Suprapubic skin (tissue), 4 donors: ENCODE data around the gene VASH2. TPM values are rescaled to one million over a fixed set of nuclear protein-coding genes. Genes with fewer than 3 reads are reported as not detected.

Experiments
- DNase-seq, 2 donors: peaks; one replicate each; pipeline ENCODE4 v3.0.0-alpha.2; 2019; ENCODE audit warnings: low spot score in 2 of 2
- H3K27ac ChIP-seq: fragments of 200-600 bp; sonication (generic); one replicate; pipeline ENCODE4 v1.5.1; 2019
- H3K27me3 ChIP-seq: fragments of 200-600 bp; sonication (generic); one replicate; pipeline ENCODE4 v1.5.1; 2019
- H3K36me3 ChIP-seq: fragments of 200-600 bp; sonication (generic); one replicate; pipeline ENCODE4 v1.5.1; 2019
- H3K4me1 ChIP-seq: fragments of 200-600 bp; sonication (generic); one replicate; pipeline ENCODE4 v1.5.1; 2019
- H3K4me3 ChIP-seq: fragments of 200-600 bp; sonication (generic); one replicate; pipeline ENCODE4 v1.5.1; 2019; ENCODE audit warnings: mild to moderate bottlenecking
- H3K9me3 ChIP-seq: fragments of 200-600 bp; sonication (generic); one replicate; pipeline ENCODE4 v1.5.1; 2019
- CTCF ChIP-seq, 2 donors: fragments of 200-600 bp in 1 of 2; fragments of 450-650 bp in 1 of 2; sonication (generic) in 1 of 2; IDR thresholded peaks; one replicate each; pipeline ENCODE4 v1.5.1; 2016 to 2019; ENCODE audit warnings: antibody characterized with exemption in 2 of 2, mild to moderate bottlenecking in 1 of 2, moderate library complexity in 1 of 2
- EP300 ChIP-seq: sonication (generic); formaldehyde crosslinking; IDR thresholded peaks from one replicate; pipeline ENCODE4 v1.6.1; 2017; ENCODE audit warnings: antibody characterized with exemption
- POLR2A ChIP-seq, 2 donors: fragments of 450-650 bp; IDR thresholded peaks; one replicate each; pipeline ENCODE4 v1.6.1; 2017; ENCODE audit warnings: antibody characterized with exemption in 2 of 2, mild to moderate bottlenecking in 2 of 2, moderate library complexity in 2 of 2
- POLR2AphosphoS5 ChIP-seq, 3 donors: sonication (generic); formaldehyde crosslinking; IDR thresholded peaks; one replicate each; pipeline ENCODE4 v1.6.1; 2017; ENCODE audit warnings: antibody characterized with exemption in 3 of 3
- WGBS: methylation state at CpG from one replicate; pipeline ENCODE4 v1.1.5; 2018; 5-methylcytosine and 5-hydroxymethylcytosine counted together
- total RNA-seq, 4 donors: library from RNA; depleted of rRNA; stranded (reverse); fragments of >200 nt; gene quantifications; one replicate each; pipeline ENCODE4 v1.1.0, GENCODE V29; 2016

Gene VASH2
- total RNA-seq, 4 donors from 2014 or later = 0.32 to 0.36 TPM; not detected in 2

- H3K9me3 ChIP-seq = no peaks in the 10 kb centered on the region
- DNase-seq = no peak
- no peak overlapping the region for H3K4me3 ChIP-seq
- TF ChIP-seq POLR2A (IDR thresholded peaks at IDR 0.05) = no peak
- TF ChIP-seq POLR2AphosphoS5 (IDR thresholded peaks at IDR 0.05) = no peak
- no peak for TF ChIP-seq EP300
- TF ChIP-seq CTCF (IDR thresholded peaks at IDR 0.05) = no peak
- H3K4me1 ChIP-seq = peaks cover 2% of the 10 kb centered on the region
- H3K27ac ChIP-seq = no peak overlapping the region
- no peaks in the 10 kb centered on the region for H3K36me3 ChIP-seq
- WGBS = 74% methylated on average over 1 of the region's 1 CpG
- H3K27me3 ChIP-seq = no peaks in the 10 kb centered on the region
Measured at GRCh38 chr1:212941452-212941851, 8.9 kb upstream of the VASH2 start.

GRCh38 chr1:212942679-212943392 is 7.5 kb upstream of the VASH2 start:
- Histone ChIP-seq H3K4me3 (no peak overlapping the region), H3K27me3 (no peaks in the 10 kb centered on the region), H3K4me1 (no peaks in the 10 kb centered on the region), H3K27ac (no peak overlapping the region), H3K9me3 (no peaks in the 10 kb centered on the region), H3K36me3 (no peaks in the 10 kb centered on the region)
- WGBS = 80% methylated on average over 6 of the region's 6 CpGs
- DNase-seq = no peak
- TF ChIP-seq POLR2A (IDR thresholded peaks at IDR 0.05) (no peak), EP300 (no peak), CTCF (IDR thresholded peaks at IDR 0.05) (no peak), POLR2AphosphoS5 (IDR thresholded peaks at IDR 0.05) (no peak)

- Histone ChIP-seq H3K9me3 (no peaks in the 10 kb centered on the region), H3K4me1 (no peaks in the 10 kb centered on the region), H3K27ac (no peak overlapping the region), H3K4me3 (no peak overlapping the region), H3K36me3 (no peaks in the 10 kb centered on the region), H3K27me3 (no peaks in the 10 kb centered on the region)
- 77% methylated on average over 4 of the region's 4 CpGs for WGBS
- no peak for TF ChIP-seq POLR2AphosphoS5 (IDR thresholded peaks at IDR 0.05)
- TF ChIP-seq CTCF (IDR thresholded peaks at IDR 0.05) = no peak
- no peak for TF ChIP-seq POLR2A (IDR thresholded peaks at IDR 0.05)
- no peak for TF ChIP-seq EP300
- DNase-seq = no peak
Measured at GRCh38 chr1:212943393-212943710, 7.0 kb upstream of the VASH2 start.

- WGBS = 84% methylated on average over 6 of the region's 6 CpGs
- H3K4me1 ChIP-seq = no peaks in the 10 kb centered on the region
- TF ChIP-seq CTCF (IDR thresholded peaks at IDR 0.05) (no peak), EP300 (no peak), POLR2A (IDR thresholded peaks at IDR 0.05) (no peak), POLR2AphosphoS5 (IDR thresholded peaks at IDR 0.05) (no peak)
- no peak overlapping the region for H3K27ac ChIP-seq
- H3K27me3 ChIP-seq = no peaks in the 10 kb centered on the region
- no peak overlapping the region for H3K4me3 ChIP-seq
- no peaks in the 10 kb centered on the region for H3K36me3 ChIP-seq
- H3K9me3 ChIP-seq = no peaks in the 10 kb centered on the region
- peak in 1 of 2 donors; percentile 38 for DNase-seq
Measured at GRCh38 chr1:212944229-212944901, 6.0 kb upstream of the VASH2 start.

GRCh38 chr1:212945056-212945455 is 5.3 kb upstream of the VASH2 start:
- TF ChIP-seq EP300 = no peak
- no peak for TF ChIP-seq POLR2A (IDR thresholded peaks at IDR 0.05)
- no peak for TF ChIP-seq CTCF (IDR thresholded peaks at IDR 0.05)
- TF ChIP-seq POLR2AphosphoS5 (IDR thresholded peaks at IDR 0.05) = no peak
- DNase-seq = no peak
- H3K9me3 ChIP-seq = no peaks in the 10 kb centered on the region
- H3K27ac ChIP-seq = no peak overlapping the region
- peaks cover 3% of the 10 kb centered on the region for H3K4me1 ChIP-seq
- WGBS = 95% methylated on average over 2 of the region's 2 CpGs
- no peaks in the 10 kb centered on the region for H3K36me3 ChIP-seq
- H3K27me3 ChIP-seq = no peaks in the 10 kb centered on the region
- no peak overlapping the region for H3K4me3 ChIP-seq
